ENCODE results near the gene XXYLT1. TPM values are rescaled to one million over a fixed set of nuclear protein-coding genes. Genes with fewer than 3 reads are reported as not detected.

XXYLT1 gene
- total and polyA plus RNA-seq, 2 of the 8 experiments (the other 6 are each of a cell fraction or from before 2014, with no cell fraction given), result 18.9 to 23.8 TPM

GRCh38 chr3:195123281-195123691, 147.7 kb downstream of the XXYLT1 start (continued):
- no peak for TF ChIP-seq CHD7 (IDR thresholded peaks at IDR 0.05; ENCODE audit: insufficient replicate concordance, low read length)
